ENCODE results near the gene DNM1.

The DNM1 gene

DNA sequence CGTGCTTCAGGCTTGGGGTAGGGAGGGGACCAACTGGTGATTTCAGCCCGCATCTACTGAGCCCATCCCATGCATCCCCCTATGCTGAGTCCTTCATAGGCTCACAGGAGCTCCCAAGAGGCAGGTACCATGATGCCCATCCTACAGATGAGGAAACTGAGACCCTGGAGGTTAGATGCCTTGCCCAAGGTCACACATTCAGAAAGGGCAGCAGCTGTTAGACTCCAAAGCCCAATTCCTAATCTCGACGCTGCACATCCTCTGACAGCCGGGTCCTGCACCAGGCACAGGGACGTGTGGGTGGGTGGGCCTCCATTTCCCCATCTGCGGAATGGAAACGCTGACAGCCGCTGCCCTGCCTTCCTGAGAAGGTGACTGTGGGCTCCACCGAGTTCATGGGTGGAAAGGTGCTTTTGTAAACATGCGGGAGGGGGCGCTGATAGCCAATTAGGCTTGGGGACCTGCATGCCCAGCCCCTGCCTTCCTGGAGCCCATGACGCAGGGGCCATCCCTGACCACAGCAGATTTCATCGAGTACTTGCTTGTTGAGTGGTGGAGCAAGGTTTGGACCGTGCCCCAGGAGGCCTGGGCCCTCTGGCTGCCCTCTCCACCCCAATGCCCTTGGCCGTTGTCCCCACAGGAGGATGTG is 2.2 kb downstream of the DNM1 start:
- DNase-seq (ENCODE audit: low read depth) = no peak

DNA sequence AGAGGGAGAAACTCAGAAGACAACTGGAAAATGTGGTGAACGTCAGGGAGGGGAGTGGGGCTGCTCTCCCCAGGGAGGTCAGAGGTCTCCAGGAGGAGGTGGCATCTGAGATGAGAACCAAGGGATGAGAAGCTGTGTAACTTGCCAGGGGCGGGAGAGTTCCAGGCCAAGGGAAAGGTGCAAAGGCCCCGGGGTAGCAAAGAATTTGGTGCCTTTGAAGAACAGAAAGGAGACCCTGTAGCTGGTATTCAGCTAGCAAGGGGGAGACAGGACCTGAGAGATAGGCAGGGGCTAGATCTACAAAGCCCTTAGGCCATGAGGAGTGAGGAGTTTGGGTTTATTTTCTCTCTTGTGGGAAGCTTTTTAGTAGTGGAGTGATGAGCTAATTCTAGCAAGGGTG is 3.3 kb downstream of the DNM1 start:
- no peak for DNase-seq (ENCODE audit: low read depth)

GRCh38 chr9:128206916-128207910 is 4.0 kb downstream of the DNM1 start:
- DNase-seq (ENCODE audit: low read depth) = no peak

DNA sequence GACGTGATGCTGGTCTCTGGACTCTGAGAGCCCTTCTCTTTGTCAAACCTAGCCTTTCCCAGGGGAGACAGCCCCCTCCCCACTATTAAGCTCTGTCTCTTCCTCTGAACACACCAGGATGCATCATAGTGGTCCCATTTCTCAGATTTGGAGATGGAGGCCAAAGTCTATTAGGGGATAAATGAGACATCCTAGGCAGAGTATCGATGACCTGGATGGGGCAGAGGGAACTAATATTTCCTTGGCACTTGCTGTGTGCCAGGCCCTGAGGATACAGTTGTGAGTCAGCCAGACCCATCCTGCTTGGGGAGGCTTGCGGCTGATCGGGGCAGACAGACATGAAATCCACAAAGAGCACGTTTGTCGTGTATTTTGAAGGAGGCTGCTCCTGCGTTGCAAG is 5.2 kb downstream of the DNM1 start:
- no peak for DNase-seq (ENCODE audit: low read depth)

GRCh38 chr9:128208946-128209669 is 5.9 kb downstream of the DNM1 start:
- DNase-seq (ENCODE audit: low read depth) = no peak

DNA sequence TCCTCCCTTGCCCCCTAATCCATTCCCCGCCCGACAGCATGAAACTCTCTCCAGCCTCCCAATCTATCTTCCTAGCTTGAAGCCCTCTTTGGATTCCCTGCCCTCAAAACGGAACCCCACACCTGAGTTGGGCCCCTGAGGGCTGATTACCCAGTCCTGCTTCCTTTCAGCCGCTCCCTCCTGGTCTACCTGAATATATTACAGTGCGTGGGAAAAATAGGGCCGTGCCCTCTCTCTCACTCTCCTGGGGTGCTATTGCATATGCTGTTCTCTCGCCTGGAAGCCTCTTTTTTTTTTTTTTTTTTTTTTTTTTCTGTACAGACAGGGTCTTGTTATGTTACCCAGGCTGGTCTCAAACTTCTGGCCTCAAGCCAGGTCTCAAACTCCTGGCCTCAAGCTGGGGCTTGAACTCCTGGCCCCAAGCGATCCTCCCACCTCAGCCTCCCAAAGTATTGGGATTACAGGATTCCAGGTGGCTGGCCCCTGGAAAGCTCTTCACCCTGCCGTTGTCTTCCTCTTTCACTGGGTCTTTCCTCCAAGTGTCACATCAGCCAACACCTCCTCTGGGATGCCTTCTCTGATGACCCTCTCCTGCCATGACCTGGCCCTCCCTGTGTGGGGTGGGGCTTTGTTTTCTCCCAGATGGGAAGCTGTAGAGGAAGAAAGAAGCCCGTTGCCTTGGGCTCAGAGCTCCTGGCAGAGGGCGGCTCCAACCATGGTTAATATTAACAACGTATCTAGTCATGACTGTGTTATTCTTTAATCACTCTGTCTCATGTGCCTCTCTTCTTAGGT is 8.2 kb downstream of the DNM1 start:
- no peak for DNase-seq (ENCODE audit: low read depth)

DNA sequence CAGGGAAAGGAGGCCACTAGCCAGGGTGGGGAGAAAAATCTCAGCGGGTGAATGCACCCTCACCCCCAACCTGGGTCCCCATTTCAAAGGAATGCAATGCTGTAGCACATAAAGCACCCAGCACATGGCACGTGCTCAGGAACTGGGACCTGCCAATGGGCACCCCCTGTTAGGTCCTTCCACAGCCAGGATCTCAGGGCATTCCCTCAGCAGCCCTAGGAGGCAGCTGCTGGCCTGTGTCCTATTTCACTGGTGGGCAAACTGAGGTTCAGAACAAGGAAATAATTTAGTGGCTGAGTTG is 8.8 kb downstream of the DNM1 start:
- no peak for DNase-seq (ENCODE audit: low read depth)

- no peak for DNase-seq (ENCODE audit: low read depth)
Measured at GRCh38 chr9:128213746-128214497, 10.7 kb downstream of the DNM1 start.

GRCh38 chr9:128214571-128215490 is 11.7 kb downstream of the DNM1 start:
- peak; percentile 15 for DNase-seq (ENCODE audit: low read depth)

GRCh38 chr9:128215491-128216409 is 12.6 kb downstream of the DNM1 start:
- DNase-seq (ENCODE audit: low read depth) = peak; percentile 93

GRCh38 chr9:128216781-128217553 is 13.8 kb downstream of the DNM1 start:
- DNase-seq (ENCODE audit: low read depth) = peak; percentile 55

- DNase-seq (ENCODE audit: low read depth) = no peak
Measured at GRCh38 chr9:128218172-128218517, 15.0 kb downstream of the DNM1 start.

- peak; percentile 95 for DNase-seq (ENCODE audit: low read depth)
Measured at GRCh38 chr9:128218518-128219389, 15.6 kb downstream of the DNM1 start.

- no peak for DNase-seq (ENCODE audit: low read depth)
Measured at GRCh38 chr9:128219831-128220230, 16.7 kb downstream of the DNM1 start.

DNA sequence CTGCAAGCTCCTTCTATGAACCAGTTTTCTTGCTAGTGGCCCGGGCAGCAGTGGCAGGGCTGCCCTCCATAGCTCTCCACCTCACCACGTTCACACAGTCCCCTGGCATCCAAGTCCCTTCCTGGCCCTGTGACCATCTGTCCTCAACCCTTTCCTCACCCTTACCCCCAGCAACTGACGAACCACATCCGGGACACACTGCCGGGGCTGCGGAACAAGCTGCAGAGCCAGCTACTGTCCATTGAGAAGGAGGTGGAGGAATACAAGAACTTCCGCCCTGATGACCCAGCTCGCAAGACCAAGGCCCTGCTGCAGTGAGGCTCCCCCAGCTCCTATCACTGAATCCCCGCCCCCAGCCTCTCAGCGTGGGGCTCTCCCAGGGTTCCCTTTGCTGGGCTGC is 18.8 kb downstream of the DNM1 start:
- DNase-seq (ENCODE audit: low read depth) = no peak

- DNase-seq (ENCODE audit: low read depth) = no peak
Measured at GRCh38 chr9:128222880-128223670, 19.9 kb downstream of the DNM1 start.

- no peak for DNase-seq (ENCODE audit: low read depth)
Measured at GRCh38 chr9:128224877-128225276, 21.7 kb downstream of the DNM1 start.
